Measurements from ENCODE around the gene STARD3.
"Not testable (repeated sequence)": the region's sequence is repeated elsewhere in the genome, so short reads cannot be mapped to it uniquely, and the experiment has no call there.

Gene STARD3

GRCh38 chr17:39706921-39707337 lies 70.0 kb downstream of the STARD3 start:
- DNase-seq (ENCODE audit: low read depth in 3 of 3, low spot score in 1 of 3) = no peak

- DNase-seq (ENCODE audit: low read depth in 3 of 3, low spot score in 1 of 3) = no peak
Observed at GRCh38 chr17:39709319-39709997, 72.5 kb downstream of the STARD3 start.

GRCh38 chr17:39709998-39710964 lies 73.3 kb downstream of the STARD3 start:
- DNase-seq (ENCODE audit: low read depth in 3 of 3, low spot score in 1 of 3) = no peak

GRCh38 chr17:39711071-39711470 lies 74.1 kb downstream of the STARD3 start:
- DNase-seq (ENCODE audit: low read depth in 3 of 3, low spot score in 1 of 3) = not testable (repeated sequence)

- no peak for DNase-seq (ENCODE audit: low read depth in 3 of 3, low spot score in 1 of 3)
Observed at GRCh38 chr17:39711851-39712250, 74.9 kb downstream of the STARD3 start.
